ENCODE data around the gene MRC1. TPM values are rescaled to one million over a fixed set of nuclear protein-coding genes. Genes with fewer than 3 reads are reported as not detected.

The MRC1 gene
- total RNA-seq, 1 experiment from 2014 or later: 0.37 TPM

DNA sequence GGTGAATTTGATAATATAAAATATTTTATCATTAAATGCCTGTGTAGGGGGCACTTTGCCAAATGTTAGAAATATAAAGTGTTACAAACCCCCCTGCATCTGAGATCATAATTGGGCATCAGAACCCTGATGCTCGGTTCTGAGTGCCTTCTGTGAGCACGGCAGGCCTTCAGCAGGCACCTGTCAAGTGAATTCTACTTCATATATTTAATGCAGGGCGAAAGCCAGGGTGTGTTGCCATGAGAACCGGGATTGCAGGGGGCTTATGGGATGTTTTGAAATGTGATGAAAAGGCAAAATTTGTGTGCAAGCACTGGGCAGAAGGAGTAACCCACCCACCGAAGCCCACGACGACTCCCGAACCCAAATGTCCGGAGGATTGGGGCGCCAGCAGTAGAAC, 57.2 kb downstream of the MRC1 start:
- Histone ChIP-seq H4K20me1 (ENCODE audit: insufficient read depth) (no peaks in the 10 kb centered on the region), H3K79me2 (ENCODE audit: insufficient read depth, low read length) (no peaks in the 10 kb centered on the region), H3K9me3 (ENCODE audit: control insufficient read depth in 1 of 2, insufficient read depth in 1 of 2, low read depth in 1 of 2, low read length in 2 of 2) (no peaks in the 10 kb centered on the region), H2AFZ (ENCODE audit: low read depth, low read length, poor library complexity, severe bottlenecking) (no peak overlapping the region), H3K27me3 (ENCODE audit: insufficient read depth, low read length) (no peaks in the 10 kb centered on the region), H3K9me2 (ENCODE audit: insufficient read depth) (no peaks in the 10 kb centered on the region), H3K4me2 (ENCODE audit: low read length) (no peak overlapping the region), H3K4me3 (replicated peaks in 1 of 2; ENCODE audit: low read depth in 1 of 2, low read length in 2 of 2) (no peak overlapping the region), H3K36me3 (ENCODE audit: control insufficient read depth in 1 of 2, insufficient read depth in 2 of 2, low read length in 2 of 2) (no peaks in the 10 kb centered on the region), H3K9ac (ENCODE audit: low read length) (no peak overlapping the region), H3K27ac (ENCODE audit: low read depth, low read length) (no peak overlapping the region), H3K4me1 (ENCODE audit: control insufficient read depth in 1 of 2, insufficient read depth in 2 of 2, low read length in 2 of 2) (no peaks in the 10 kb centered on the region)
- TF ChIP-seq, protein P1, sequence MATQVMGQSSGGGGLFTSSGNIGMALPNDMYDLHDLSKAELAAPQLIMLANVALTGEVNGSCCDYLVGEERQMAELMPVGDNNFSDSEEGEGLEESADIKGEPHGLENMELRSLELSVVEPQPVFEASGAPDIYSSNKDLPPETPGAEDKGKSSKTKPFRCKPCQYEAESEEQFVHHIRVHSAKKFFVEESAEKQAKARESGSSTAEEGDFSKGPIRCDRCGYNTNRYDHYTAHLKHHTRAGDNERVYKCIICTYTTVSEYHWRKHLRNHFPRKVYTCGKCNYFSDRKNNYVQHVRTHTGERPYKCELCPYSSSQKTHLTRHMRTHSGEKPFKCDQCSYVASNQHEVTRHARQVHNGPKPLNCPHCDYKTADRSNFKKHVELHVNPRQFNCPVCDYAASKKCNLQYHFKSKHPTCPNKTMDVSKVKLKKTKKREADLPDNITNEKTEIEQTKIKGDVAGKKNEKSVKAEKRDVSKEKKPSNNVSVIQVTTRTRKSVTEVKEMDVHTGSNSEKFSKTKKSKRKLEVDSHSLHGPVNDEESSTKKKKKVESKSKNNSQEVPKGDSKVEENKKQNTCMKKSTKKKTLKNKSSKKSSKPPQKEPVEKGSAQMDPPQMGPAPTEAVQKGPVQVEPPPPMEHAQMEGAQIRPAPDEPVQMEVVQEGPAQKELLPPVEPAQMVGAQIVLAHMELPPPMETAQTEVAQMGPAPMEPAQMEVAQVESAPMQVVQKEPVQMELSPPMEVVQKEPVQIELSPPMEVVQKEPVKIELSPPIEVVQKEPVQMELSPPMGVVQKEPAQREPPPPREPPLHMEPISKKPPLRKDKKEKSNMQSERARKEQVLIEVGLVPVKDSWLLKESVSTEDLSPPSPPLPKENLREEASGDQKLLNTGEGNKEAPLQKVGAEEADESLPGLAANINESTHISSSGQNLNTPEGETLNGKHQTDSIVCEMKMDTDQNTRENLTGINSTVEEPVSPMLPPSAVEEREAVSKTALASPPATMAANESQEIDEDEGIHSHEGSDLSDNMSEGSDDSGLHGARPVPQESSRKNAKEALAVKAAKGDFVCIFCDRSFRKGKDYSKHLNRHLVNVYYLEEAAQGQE (IDR thresholded peaks at IDR 0.05; ENCODE audit: low read depth): no peak
- intact Hi-C loops (cut with micrococcal nuclease): no loop called here
- CTCF ChIA-PET: no interaction called here
- DNase-seq (ENCODE audit: low read depth, low spot score) (no peak), ATAC-seq (no peak)
- BruUV-seq (replicated peaks): no TSS peak
- RAD21 ChIA-PET (ENCODE audit: low non-redundant PET in 1 of 2, low total read pairs in 2 of 2, uncharacterized antibody in 2 of 2, unreplicated experiment in 2 of 2): no interaction called here
- POLR2A ChIA-PET: no interaction called here

DNA sequence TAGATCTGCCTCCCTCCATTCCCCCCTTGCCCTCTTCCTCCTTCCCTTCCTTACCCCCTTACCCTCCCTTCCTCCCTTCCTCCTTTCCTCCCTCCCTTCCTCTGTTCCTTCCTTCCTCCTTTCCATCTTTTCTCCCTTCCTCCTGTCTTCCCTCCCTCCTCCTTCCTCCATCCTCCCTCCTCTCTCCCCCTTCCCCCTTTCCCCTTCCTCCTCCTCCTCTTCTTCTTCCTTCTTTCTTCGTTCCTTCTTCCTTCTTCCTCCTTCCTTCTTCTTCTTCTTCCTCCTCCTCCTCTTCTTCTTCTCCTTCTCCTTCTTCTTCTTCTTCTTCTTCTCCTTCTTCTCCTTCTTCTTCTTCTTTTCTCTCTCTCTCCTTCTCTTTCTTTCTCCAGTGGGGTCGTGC, 57.9 kb downstream of the MRC1 start:
- Histone ChIP-seq H3K79me2 (ENCODE audit: insufficient read depth, low read length) (no peaks in the 10 kb centered on the region), H3K27me3 (ENCODE audit: insufficient read depth, low read length) (no peaks in the 10 kb centered on the region), H3K4me1 (ENCODE audit: control insufficient read depth in 1 of 2, insufficient read depth in 2 of 2, low read length in 2 of 2) (no peaks in the 10 kb centered on the region), H3K4me3 (replicated peaks in 1 of 2; ENCODE audit: low read depth in 1 of 2, low read length in 2 of 2) (no peak overlapping the region), H3K9me2 (ENCODE audit: insufficient read depth) (no peaks in the 10 kb centered on the region), H3K9me3 (ENCODE audit: control insufficient read depth in 1 of 2, insufficient read depth in 1 of 2, low read depth in 1 of 2, low read length in 2 of 2) (no peaks in the 10 kb centered on the region), H3K27ac (ENCODE audit: low read depth, low read length) (no peak overlapping the region), H3K4me2 (ENCODE audit: low read length) (no peak overlapping the region), H2AFZ (ENCODE audit: low read depth, low read length, poor library complexity, severe bottlenecking) (no peak overlapping the region), H3K9ac (ENCODE audit: low read length) (no peak overlapping the region), H4K20me1 (ENCODE audit: insufficient read depth) (no peaks in the 10 kb centered on the region), H3K36me3 (ENCODE audit: control insufficient read depth in 1 of 2, insufficient read depth in 2 of 2, low read length in 2 of 2) (no peaks in the 10 kb centered on the region)
- BruUV-seq (replicated peaks): no TSS peak
- ChIA-PET RAD21 (ENCODE audit: low non-redundant PET in 1 of 2, low total read pairs in 2 of 2, uncharacterized antibody in 2 of 2, unreplicated experiment in 2 of 2) (no interaction called here), POLR2A (no interaction called here), CTCF (no interaction called here)
- TF ChIP-seq CEBPB (IDR thresholded peaks at IDR 0.05; ENCODE audit: low read depth): no peak
- no peak for TF ChIP-seq ZFX (IDR thresholded peaks at IDR 0.05)
- TF ChIP-seq FOSL1 (IDR thresholded peaks at IDR 0.05; ENCODE audit: low read depth): no peak
- TF ChIP-seq TCF7L2 (IDR thresholded peaks at IDR 0.05; ENCODE audit: borderline replicate concordance, extremely low read depth, insufficient read depth, insufficient read length): no peak
- TF ChIP-seq SIN3A (IDR thresholded peaks at IDR 0.05; ENCODE audit: low read depth): no peak
- ATAC-seq (no peak), DNase-seq (ENCODE audit: low read depth, low spot score) (no peak)
- intact Hi-C loops (cut with micrococcal nuclease): no loop called here

All from HCT116 (cell line).